Fibroblast of skin of right quadriceps (primary cell): ENCODE data around the gene C6orf132.

Experiments used
- DNase-seq: peaks from one replicate; pipeline ENCODE4 v3.0.0-alpha.2; 2013

Gene C6orf132

DNA sequence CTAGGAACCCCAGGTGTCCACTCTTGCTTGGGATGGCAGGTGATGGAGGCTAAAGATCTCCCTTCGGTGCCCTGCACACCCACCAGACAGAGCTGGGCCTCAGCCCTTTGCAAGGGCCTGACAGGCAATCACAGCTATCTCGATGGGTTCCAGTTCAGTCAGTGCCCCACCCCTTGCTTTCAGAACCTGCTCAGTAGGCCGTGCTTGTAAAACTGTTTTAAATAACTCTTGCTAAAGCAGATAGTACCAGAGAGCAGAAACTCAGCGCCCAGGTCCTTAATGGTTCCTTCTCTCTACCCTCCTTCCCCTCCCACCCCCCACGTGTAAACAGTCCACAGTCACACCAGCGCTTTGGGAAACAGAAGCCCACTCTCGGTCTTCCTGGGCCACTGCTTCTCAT lies 39.2 kb downstream of the C6orf132 start:
- DNase-seq, result no peak

- DNase-seq, result no peak
Observed at GRCh38 chr6:42101186-42101657, 41.2 kb downstream of the C6orf132 start.

GRCh38 chr6:42100029-42100901 lies 42.2 kb downstream of the C6orf132 start:
- peak; percentile 80 for DNase-seq

DNA sequence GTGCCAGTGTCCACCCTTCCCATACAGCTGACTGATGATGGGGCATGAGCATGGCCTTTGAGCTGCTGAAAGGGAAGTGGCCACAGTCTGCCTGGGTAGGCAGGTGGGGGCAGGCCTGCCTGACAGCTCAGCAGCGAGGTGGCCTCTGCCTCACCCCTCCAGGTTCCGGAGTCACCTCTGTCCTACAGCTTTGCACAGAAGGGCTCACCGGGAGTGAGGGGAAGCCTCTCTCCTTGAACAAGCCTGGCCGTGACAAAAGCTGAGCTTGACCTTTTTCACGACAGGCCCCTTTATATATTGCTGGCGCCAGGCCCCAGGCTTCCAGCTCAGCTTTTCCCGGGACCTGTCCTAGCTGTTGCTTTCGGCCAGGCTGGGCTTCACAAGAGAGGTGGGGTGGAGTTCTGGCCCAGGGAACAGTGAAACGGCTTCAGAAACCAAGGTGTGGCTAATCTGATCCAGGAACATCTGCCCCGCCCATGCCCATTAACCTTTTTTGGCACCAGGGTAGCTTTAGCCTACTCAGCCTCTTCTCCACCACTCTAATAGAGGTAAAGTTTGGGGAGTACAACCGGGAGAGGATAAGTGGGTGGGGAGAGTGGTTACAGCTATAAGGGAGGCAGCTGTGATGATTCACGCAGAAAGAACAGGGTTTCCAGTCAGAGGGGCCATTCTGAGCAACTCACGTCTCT lies 42.9 kb downstream of the C6orf132 start:
- DNase-seq, result peak; percentile 72

DNA sequence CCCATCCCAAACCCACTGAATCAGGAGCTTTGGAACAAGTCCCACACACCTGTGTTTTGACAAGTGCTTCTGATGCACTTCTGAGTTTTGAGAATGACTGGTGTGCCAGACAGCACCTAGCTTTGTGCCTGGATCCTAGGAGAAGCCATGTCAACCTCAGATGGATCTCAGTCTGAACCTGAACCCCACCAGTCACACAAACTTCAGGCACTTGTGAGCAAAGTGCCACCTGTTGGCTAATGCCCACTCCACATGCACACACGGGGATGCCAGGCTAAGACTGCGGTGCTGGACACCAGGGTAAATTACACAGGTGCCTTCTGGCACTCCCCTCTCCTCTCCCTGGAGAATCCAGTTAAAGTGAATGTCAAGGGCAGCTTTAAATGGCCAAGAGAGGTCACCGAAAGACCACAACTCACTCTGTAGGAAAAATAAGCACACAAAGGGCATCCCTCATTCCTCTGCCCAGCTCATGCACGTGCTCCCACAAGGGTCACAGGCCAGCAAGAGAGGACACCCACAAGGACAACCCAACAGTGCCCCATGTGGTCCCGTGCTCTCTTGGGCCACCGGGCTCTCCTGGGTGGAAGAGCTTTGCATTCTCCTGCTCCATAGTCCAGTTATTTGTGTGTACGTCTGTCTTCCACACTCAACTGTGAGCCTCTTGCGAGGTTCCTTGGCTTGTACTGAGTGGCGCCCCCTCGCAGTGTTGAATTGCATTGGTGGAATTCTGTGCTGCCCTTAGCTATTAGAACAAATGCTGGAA lies 46.5 kb downstream of the C6orf132 start:
- DNase-seq, result no peak

- DNase-seq, result no peak
Observed at GRCh38 chr6:42095094-42095493, 47.3 kb downstream of the C6orf132 start.

DNA sequence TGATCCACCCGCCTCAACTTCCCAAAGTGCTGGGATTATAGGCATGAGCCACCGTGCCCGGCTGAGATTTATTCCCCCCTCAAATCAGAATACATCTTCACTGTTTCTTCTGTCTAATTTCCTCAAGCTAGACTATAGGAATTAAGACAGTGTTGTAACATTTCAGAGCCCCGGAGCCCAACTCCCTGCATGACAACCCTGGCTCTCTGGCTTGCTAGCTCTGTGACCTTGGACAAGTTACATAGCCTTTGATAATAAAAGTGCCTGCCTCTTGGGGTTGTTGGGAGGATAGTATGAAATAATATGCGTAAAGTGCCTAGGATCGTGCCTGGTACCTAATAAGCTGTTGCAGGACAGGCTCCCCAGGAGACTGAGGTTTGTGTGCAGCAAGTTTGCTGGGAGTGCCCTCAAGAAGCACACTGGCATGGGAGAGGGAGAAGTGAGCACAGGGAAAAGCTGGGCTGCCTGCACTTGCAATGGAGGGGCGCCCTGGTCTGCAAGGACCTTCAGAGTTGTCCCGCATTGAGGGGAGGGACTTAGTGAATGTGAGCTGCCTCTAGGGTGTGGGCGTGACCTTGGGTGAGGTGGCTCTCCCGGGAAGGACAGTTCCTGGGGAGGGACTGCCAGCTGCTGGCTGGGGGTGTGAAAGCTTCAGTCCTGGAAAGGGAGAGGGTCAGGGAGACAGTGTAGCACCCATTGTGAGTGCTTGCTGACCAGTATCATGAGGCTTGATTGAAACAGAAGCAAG lies 48.7 kb downstream of the C6orf132 start:
- no peak for DNase-seq

DNA sequence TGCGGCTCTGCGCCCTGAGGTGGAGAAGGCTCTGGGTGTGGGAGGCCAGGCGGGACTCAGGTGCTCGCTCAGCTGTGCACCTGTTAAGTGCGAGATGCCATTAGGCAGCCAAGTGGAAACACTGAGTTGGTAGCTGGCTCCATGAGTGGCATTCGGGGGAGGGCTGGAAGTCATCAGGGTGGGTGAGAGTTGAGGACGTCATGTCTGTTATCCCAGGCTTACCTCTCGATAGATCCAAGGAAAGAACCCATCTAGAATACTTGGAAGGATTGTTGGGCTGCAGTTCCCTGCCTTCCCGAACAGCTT lies 50.7 kb downstream of the C6orf132 start:
- no peak for DNase-seq

DNA sequence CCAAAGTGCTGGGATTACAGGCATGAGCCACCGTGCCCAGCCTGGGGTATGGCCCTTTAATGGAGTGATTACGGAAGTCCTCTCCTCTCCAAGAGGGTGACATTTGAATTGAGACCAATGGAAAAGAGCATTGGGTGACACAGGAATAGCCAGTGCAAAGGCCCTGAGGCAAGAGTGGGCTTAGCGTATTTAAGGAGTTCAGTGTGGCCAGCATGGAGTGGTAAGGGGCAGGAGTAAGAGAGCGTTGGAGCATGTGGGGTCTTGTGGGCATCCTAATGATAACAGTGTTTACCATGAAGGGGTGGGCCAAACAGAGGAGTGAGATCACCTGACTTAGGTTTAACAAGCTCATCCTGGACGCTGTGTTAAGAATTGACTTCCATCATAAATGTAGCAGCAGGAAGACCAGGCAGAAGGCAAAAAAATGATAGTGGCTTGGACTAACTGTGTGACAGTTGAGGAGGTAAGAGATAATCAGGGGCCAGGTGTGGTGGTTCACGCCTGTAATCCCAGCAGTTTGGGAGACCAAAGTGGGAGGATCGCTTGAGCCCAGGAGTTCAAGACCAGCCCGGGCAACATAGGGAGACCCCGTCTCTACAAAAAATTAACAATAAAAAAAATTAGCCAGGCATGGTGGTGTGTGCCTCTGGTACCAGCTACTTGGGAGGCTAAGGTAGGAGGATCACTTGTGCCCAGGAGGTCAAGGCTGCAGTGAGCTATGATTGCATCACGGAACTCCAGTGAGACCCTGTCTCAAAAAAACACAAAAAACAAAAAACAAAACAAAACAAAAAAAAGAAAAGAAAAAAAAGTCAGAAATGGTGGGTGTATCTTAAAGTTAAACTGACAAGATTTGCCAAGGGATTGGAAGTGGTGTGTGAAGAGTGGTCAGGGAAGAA lies 51.4 kb downstream of the C6orf132 start:
- DNase-seq, result no peak

DNA sequence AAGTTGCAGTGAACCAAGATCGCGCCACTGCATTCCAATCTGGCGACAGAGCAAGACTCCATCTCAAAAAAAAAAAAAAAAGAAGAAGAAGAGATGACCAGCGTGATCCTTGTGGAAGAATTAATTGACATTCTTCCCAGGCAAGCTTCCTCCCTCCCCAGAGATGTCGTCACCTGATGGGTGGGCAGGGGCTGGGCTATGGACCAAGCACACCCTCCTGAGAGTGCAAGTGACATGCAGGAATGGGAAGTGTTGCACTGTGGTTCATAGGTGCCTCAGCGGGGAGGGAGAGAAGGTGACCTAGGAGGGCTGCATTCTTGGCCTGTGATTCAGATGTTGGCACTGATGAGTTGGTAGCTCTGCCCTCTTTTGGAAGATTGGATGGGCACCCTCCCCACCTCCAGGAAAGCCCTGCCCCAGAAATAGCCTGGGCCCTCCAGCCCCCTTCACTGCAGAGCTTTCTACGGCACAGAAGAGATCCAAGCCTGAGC lies 54.3 kb downstream of the C6orf132 start:
- DNase-seq, result peak; percentile 64

GRCh38 chr6:42086046-42087035 lies 56.1 kb downstream of the C6orf132 start:
- DNase-seq, result no peak

DNA sequence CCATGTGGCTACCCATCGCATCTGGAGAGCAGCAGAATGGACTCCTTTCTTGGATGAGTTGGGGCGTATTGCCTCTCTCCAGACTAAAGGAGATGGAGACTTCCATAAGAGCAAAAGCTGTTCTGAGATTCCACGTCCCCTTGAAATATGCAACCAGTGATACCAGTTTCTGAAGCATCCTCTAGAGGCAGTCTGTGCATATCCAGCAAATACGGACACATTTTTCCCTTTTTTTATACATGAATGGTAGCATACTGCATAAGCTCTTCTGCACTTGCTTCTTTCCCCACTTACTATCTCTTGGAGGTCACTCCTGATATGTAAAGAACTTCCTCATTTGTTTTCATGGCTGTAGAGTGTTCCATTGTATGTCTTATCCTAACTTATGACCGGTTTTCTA lies 57.5 kb downstream of the C6orf132 start:
- no peak for DNase-seq

GRCh38 chr6:42083530-42083929 lies 58.9 kb downstream of the C6orf132 start:
- no peak for DNase-seq

GRCh38 chr6:42079941-42080464 lies 62.4 kb downstream of the C6orf132 start:
- DNase-seq, result no peak

- no peak for DNase-seq
Observed at GRCh38 chr6:42078386-42078785, 64.0 kb downstream of the C6orf132 start.

DNA sequence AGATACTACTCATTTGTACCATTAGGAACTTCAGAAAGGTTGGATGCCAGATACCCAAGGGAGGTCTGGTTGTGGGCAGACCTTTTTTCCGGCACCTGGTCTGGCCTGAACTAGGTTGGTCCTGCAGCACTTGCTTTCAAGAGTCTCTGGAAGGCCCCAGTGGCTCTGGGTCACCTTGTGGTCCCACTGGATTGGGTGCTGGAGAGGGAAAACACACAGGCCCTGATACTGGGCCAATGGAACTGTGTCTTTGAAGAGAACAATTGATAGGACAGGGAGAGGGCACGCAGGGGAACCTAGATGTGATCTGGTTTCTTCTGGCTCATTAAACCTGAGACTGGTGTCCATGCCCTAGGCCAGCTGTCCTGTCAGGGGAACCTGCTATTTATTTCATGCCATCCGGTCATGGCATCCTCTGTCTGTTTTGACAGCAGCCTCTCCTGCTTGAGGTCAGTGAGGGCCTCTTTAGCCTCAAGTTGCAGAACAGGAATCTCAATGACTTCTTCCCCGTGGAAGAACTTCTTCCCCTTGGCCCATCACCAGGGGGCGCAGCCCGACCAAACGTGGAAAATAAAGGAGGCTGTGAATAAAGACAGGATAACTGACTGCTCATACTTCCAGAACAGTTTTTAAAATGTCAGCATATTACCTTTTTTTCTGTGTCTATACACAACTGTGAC lies 67.1 kb downstream of the C6orf132 start:
- DNase-seq, result peak; percentile 63

GRCh38 chr6:42073287-42073686 lies 69.1 kb downstream of the C6orf132 start:
- no peak for DNase-seq

GRCh38 chr6:42071881-42072583 lies 70.4 kb downstream of the C6orf132 start:
- DNase-seq, result no peak
